GM12874 (cell line): ENCODE results near the gene TAF4.

ENCODE experiments used
- CTCF ChIP-seq: IDR thresholded peaks from 2 replicates; pipeline ENCODE4 v1.5.1; 2011; ENCODE audit warnings: low read depth, mild to moderate bottlenecking, control low read depth, low read length, moderate library complexity; ENCODE audit not compliant: insufficient read depth

The TAF4 gene

DNA sequence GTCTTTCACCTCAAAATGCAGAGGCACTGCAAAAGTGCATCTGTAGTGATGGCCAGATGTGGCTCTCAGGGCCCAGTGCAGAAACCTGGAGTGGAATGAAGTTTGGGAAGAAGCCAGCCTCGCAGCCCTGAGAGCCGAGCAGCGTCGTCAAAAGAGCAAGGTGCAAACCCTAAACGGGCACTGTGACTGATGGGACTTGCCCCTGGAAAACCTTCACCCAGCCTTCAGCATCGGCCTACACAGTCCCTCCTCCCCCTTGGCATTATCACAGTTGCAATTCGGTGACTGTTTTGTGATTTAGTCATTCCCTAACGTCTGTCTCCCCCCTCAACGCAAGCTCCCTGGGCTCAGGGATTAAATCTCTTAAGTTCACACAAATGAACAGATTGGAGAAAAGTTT, 38.6 kb downstream of the TAF4 start:
- no peak for TF ChIP-seq CTCF

GRCh38 chr20:62026564-62026856, 39.2 kb downstream of the TAF4 start:
- no peak for TF ChIP-seq CTCF

DNA sequence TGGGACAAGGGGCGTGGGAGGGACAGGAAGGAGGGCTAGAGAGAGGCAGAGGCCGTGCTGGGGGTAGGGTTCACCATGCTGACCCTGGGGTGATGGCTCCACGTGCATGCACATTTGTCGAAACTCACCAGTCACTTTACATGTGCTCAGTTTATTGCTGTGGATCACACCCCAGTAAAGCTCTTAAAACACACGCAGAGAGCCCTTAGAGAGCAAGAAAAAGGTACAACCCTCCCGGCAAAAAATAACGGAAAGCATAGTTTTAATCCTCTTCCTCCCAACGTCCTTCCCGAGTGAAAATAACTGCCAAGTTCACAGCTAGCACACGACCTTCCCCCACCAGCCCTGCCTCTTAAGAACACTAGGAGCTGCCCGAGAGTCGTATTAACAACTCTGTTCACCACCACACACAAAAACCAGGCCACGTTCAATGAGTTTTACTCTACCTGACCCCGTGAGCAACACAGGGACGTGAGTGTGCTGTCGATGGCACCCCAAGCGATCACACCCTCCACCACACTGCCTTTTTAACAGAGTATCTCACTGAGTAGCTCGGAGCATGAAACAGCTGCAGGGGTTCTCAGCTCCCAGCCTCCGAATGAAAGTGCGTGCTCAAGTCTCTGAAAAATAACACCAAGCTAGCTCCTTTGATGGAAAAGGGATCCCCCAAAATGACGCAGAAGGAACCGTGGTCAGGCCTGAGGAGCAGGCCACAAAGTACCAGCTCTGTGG, 39.7 kb downstream of the TAF4 start:
- peak; percentile 33; the same call in 1 of the 2 replicates for TF ChIP-seq CTCF

GRCh38 chr20:62025394-62025793, 40.3 kb downstream of the TAF4 start:
- no peak for TF ChIP-seq CTCF

- TF ChIP-seq CTCF = no peak
These were observed 41.7 kb downstream of the TAF4 start for GRCh38 chr20:62023935-62024334.

DNA sequence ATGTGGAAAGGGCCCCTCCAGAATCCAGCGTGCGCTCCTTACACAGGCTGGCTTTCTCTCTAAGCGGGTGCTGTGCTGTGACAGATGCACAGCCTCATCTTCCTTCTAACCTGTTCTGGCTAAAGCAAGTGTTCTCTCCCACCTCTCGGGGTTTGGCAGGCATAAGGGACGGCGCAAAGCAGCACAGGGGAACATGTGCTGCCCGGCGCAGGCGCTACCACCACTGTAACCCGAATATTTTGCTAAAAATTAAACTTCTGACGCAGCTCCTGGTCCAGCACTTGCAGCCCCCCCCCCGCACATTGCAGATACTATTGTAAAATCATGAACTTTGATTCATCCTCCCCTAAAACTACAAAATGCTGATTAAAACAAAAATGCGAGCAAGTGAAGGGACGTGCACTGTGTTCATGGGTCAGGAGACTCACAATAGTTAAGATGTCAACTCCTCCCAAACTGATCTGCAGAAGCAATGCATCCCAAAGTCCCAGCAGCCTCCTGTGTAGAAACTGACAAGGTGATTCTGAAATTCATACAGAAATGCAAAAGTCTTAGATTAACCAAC, 43.0 kb downstream of the TAF4 start:
- no peak for TF ChIP-seq CTCF

DNA sequence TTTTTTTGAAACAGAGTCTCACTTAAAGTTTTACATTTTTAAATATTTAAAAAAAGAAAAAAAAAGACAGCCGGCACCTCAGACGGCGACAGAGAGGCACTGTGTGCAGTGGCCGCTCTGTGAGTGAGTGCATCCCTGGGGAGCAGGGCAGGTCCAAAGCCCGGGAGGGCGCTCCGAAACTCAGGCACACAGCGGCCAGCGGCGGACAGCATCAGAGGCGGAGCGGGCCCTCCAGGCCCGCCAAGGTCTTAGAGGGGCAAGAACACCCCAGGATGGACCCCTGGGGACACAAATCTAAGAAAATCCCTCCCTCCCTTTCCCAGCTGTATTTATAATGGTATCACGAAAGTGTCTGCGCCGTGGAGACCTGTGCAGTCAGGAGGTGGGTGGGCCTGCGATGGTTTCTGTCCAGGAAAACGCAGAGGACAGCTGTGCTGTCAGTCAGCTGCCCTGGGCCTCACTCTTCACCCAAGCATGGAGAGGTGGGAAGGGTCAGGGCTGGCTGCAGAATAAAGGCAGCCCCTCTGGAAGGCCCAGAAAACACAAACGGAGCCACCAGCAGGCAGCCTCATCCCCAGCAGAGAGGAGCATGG, 43.8 kb downstream of the TAF4 start:
- TF ChIP-seq CTCF = no peak
